Upper lobe of right lung (tissue), 1 donor: ENCODE data around the gene CCDC24. TPM values are rescaled to one million over a fixed set of nuclear protein-coding genes. Genes with fewer than 3 reads are reported as not detected.

Source experiments
- ATAC-seq: fragments of 200-7000 bp; cut with Tn5 transposase; one replicate; pipeline ENCODE4 v1.9.1; 2020; ENCODE audit warnings: mild to moderate bottlenecking, moderate library complexity
- DNase-seq: peaks from one replicate; pipeline ENCODE4 v3.0.0-alpha.2; 2020
- H3K27ac ChIP-seq: fragments of 200-600 bp; one replicate; pipeline ENCODE4 v1.8.0; 2022
- H3K27me3 ChIP-seq: fragments of 200-600 bp; one replicate; pipeline ENCODE4 v1.8.0; 2022; ENCODE audit warnings: mild to moderate bottlenecking
- H3K36me3 ChIP-seq: fragments of 200-600 bp; one replicate; pipeline ENCODE4 v1.8.0; 2022
- H3K4me1 ChIP-seq: fragments of 200-600 bp; one replicate; pipeline ENCODE4 v1.8.0; 2022
- H3K4me3 ChIP-seq: fragments of 200-600 bp; one replicate; pipeline ENCODE4 v1.8.0; 2022; ENCODE audit warnings: mild to moderate bottlenecking
- H3K9me3 ChIP-seq: fragments of 200-600 bp; one replicate; pipeline ENCODE4 v1.8.0; 2022
- intact Hi-C: fragments of 100-400 bp; cut with DNase I; formaldehyde crosslinking; loops from one replicate; pipeline ENCODE4 v1.11.0; 2022
- total RNA-seq: library from RNA; stranded (reverse); fragmentation: NEBNext Ultra II Directional; extraction: Animal tissue kit (Norgen Biotek cat#: 25700); gene quantifications from one replicate; pipeline ENCODE4 v1.2.1, GENCODE V29; 2021
- TF ChIP-seq, protein P1 (sequence below): fragments of 200-600 bp; IDR thresholded peaks from one replicate; pipeline ENCODE4 v1.8.0; 2022; ENCODE audit warnings: antibody characterized with exemption
- donor health status: DM: no; HTN: yes; CAD: no; lungs with severe emphysema.

The CCDC24 gene
- total RNA-seq, 1 donor from 2014 or later, result 5.3 TPM

DNA sequence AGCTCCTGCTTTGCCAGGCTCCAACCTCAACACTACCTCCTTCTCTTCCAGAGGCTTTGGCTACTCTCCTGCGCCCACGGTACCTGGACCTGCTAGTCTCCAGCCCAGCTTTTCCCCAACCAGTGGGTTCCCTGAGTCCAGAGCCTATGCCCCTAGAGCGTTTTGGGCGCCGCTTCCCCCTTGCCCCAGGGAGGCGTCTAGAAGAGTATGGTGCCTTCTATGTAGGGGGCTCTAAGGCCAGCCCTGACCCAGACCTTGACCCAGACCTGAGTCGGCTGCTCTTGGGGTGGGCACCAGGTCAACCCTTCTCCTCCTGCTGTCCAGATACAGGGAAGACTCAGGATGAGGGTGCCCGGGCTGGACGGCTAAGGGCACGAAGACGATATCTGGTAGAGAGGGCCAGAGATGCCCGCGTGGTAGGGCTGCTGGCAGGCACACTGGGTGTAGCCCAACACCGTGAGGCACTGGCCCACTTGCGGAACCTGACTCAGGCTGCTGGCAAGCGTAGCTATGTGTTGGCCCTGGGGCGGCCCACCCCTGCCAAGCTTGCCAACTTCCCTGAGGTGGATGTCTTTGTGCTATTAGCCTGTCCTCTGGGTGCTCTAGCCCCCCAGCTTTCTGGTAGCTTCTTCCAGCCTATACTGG is 19.9 kb upstream of the CCDC24 start:
- Histone ChIP-seq H3K36me3 (peaks cover 17% of the 10 kb centered on the region), H3K9me3 (no peaks in the 10 kb centered on the region), H3K4me3 (no peak overlapping the region), H3K4me1 (peaks cover 22% of the 10 kb centered on the region), H3K27me3 (no peaks in the 10 kb centered on the region), H3K27ac (no peak overlapping the region)
- DNase-seq, result no peak
- TF ChIP-seq, protein P1, sequence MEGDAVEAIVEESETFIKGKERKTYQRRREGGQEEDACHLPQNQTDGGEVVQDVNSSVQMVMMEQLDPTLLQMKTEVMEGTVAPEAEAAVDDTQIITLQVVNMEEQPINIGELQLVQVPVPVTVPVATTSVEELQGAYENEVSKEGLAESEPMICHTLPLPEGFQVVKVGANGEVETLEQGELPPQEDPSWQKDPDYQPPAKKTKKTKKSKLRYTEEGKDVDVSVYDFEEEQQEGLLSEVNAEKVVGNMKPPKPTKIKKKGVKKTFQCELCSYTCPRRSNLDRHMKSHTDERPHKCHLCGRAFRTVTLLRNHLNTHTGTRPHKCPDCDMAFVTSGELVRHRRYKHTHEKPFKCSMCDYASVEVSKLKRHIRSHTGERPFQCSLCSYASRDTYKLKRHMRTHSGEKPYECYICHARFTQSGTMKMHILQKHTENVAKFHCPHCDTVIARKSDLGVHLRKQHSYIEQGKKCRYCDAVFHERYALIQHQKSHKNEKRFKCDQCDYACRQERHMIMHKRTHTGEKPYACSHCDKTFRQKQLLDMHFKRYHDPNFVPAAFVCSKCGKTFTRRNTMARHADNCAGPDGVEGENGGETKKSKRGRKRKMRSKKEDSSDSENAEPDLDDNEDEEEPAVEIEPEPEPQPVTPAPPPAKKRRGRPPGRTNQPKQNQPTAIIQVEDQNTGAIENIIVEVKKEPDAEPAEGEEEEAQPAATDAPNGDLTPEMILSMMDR, result no peak
- ATAC-seq, result no peak
- intact Hi-C loops, result no loop called here

DNA sequence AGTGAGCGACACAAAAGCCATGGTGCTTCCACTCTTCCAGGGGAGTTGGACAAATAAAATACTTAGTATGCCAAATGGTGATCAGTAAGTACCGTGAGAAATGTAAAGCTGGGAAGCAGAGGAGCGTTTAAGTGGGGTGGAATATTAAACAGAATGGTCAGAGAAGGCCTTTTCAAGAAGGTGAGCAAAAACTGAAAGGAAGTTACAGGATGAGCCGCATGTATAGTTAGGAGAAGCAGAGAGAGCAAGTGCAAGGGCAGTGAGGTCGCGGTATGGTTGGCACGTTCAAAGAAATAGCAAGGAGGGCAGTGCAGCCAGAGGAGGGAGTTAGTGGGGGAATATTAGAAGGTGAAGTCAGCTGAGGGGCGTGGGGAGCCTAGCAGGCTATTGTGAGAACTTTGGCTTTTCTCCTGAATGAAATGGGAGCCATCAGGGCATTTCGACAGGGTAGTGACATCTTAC is 17.4 kb upstream of the CCDC24 start:
- H3K9me3 ChIP-seq, result no peaks in the 10 kb centered on the region
- intact Hi-C loops, result no loop called here
- H3K27ac ChIP-seq, result peak overlapping the region; percentile 95
- H3K4me1 ChIP-seq, result peaks cover 43% of the 10 kb centered on the region
- ATAC-seq (no peak), DNase-seq (no peak)
- TF ChIP-seq, protein P1, result no peak
- H3K4me3 ChIP-seq, result peak overlapping the region; percentile 94
- no peaks in the 10 kb centered on the region for H3K27me3 ChIP-seq
- peaks cover 36% of the 10 kb centered on the region for H3K36me3 ChIP-seq

DNA sequence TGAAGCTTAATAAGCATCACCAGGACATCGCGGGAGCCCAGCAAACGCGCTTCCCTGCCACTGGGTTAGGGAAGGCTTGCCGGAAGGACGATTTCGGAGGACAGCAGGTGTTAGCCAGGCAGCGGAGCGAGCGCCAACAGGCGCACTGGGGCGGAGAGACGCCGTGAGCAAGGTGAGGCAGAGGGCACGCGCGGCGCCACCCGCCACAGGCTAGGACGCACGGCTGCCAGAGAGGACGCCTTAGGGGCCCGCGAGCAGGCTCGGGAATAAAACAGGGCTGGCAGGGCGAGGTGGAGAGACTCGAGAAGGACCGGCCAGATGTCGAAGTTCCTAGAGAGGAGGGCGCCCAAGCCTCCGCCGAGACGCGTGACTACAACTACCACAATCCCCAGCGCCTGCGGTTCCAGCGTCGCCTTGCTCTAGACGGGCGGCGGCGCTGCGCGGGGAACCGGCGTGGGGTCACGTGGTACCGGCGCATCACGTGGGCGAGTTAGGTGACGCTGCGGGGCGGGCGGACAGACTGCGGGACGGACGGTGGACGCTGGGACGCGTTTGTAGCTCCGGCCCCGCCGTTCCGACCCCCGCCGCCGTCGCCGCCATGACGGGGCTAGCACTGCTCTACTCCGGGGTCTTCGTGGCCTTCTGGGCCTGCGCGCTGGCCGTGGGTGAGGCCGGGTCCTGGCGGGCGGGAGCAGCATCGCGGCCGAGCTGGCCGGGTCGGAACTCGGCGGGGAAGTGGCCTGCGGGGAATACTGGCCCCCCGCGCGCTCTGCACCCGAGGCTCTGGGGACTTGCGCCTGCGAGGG is 16.8 kb upstream of the CCDC24 start, which contains the start of gene ATP6V0B:
Gene ATP6V0B, plus strand, starts transcription at position 518 of the 806 bp plus-strand sequence. Its CDS starts 81 bp downstream, at position 599.
- DNase-seq (peak; percentile 99), ATAC-seq (peak; percentile 89)
- peaks cover 36% of the 10 kb centered on the region for H3K36me3 ChIP-seq
- H3K9me3 ChIP-seq, result no peaks in the 10 kb centered on the region
- H3K27me3 ChIP-seq, result no peaks in the 10 kb centered on the region
- H3K4me1 ChIP-seq, result peaks cover 40% of the 10 kb centered on the region
- H3K27ac ChIP-seq, result peak within 1 kb of the TSS; percentile 95
- TF ChIP-seq, protein P1, result peak; percentile 33
- H3K4me3 ChIP-seq, result peak within 1 kb of the TSS; percentile 94
- intact Hi-C loops, result no loop called here

DNA sequence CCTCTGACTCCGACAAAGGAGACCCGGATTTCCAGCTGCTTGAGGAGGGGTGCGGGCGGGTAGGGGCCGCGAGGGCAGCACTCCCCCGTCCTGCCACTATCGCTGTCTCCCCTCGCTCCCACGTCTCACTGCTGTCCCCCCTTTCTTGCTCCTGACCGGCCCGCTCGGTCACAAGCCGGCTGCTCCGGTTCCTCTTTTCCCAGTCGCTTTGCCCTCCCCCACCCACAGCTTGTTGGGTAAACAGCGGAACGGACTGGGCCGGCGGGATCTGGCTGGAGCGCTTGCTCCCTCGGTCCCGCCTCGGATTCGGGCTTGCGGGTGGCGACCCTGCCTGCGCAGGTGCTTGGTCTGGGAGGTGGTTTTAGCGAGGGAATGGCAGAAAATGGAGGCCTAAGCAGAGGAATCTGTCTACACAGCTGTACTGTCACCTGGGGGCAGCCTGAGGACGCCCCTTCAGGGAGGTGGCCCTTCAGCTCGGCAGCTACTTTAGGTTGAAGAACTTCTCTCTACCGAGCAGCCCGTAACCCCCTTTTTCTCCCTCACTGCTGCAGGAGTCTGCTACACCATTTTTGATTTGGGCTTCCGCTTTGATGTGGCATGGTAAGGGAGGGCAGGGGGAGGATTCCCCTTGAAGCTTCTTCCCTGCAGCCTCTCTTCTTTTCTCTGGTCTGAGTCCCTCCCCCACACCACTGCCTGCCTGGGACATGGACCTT is 16.0 kb upstream of the CCDC24 start:
- TF ChIP-seq, protein P1, result no peak
- Histone ChIP-seq H3K9me3 (no peaks in the 10 kb centered on the region), H3K4me3 (peak overlapping the region; percentile 94), H3K36me3 (peaks cover 36% of the 10 kb centered on the region), H3K4me1 (peaks cover 38% of the 10 kb centered on the region), H3K27ac (peak overlapping the region; percentile 95), H3K27me3 (no peaks in the 10 kb centered on the region)
- DNase-seq (peak; percentile 91), ATAC-seq (peak; percentile 68)
- intact Hi-C loops, result no loop called here

DNA sequence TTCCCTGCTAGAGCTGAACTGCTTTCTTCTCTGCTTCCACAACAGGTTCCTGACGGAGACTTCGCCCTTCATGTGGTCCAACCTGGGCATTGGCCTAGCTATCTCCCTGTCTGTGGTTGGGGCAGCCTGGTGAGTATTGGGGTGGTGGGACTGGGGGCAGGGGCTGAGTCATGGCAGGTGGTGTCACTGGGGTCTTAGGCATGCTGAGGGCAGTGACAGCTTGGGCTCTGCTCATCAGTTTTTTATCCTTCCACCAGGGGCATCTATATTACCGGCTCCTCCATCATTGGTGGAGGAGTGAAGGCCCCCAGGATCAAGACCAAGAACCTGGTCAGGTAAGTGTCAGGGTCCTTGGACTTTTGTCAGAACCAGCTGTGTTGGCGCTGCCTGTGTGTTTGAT is 15.4 kb upstream of the CCDC24 start:
- H3K27me3 ChIP-seq, result no peaks in the 10 kb centered on the region
- no peaks in the 10 kb centered on the region for H3K9me3 ChIP-seq
- TF ChIP-seq, protein P1, result no peak
- intact Hi-C loops, result no loop called here
- H3K27ac ChIP-seq, result no peak overlapping the region
- peaks cover 36% of the 10 kb centered on the region for H3K36me3 ChIP-seq
- H3K4me1 ChIP-seq, result peaks cover 32% of the 10 kb centered on the region
- peak overlapping the region; percentile 94 for H3K4me3 ChIP-seq
- ATAC-seq, result no peak
- no peak for DNase-seq
